K562 (cell line): ENCODE results near the gene CBLC. TPM values are rescaled to one million over a fixed set of nuclear protein-coding genes. Genes with fewer than 3 reads are reported as not detected.

ENCODE experiments used
- ATAC-seq: fragments of 200-7000 bp; cut with Tn5 transposase; 3 replicates; pipeline ENCODE4 v1.9.1; 2020; ENCODE audit warnings: moderate library complexity
- BruUV-seq: library from RNA; stranded (reverse); fragments of 400-500 nt; replicated peaks from 2 replicates; lab custom pipeline; 2021; lab: Mats Ljungman, UMichigan
- CTCF ChIA-PET: fragments of 300-600 bp; formaldehyde crosslinking; extraction: SDS; loops from one replicate; lab custom pipeline; 2021; ENCODE audit warnings: low intra/inter-chr PET ratio; lab: Yijun Ruan, JAX
- POLR2A ChIA-PET: fragments of 300-600, 350-650 bp; sonication (Branson Sonifier 250); formaldehyde crosslinking; extraction: SDS; loops from one replicate; lab custom pipeline; 2021; ENCODE audit warnings: antibody characterized with exemption, inconsistent platforms; lab: Yijun Ruan, JAX
- DNase-seq, 4 experiments: peaks; one replicate each; pipeline versions ENCODE4 v3.0.0 to v3.0.0-alpha.2; 2011 to 2018; ENCODE audit warnings: low spot score in 3 of 4, mixed read lengths in 3 of 4; ENCODE audit errors: extremely low read depth in 1 of 4
- FAIRE-seq: peaks from 2 replicates; lab custom pipeline; 2011; peaks lifted over from hg19 to GRCh38; lab: Jason Lieb, UNC
- H2AFZ ChIP-seq: 2 replicates; pipeline ENCODE4 v1.6.0; 2011; ENCODE audit warnings: low read depth, low read length, control low read depth, inconsistent platforms
- H3K27ac ChIP-seq: fragments of 200-600 bp; 3 replicates; pipeline ENCODE4 v1.8.0; 2011; ENCODE audit warnings: low read depth, mild to moderate bottlenecking, control low read depth, inconsistent platforms, low read length, moderate library complexity, mixed read lengths; ENCODE audit errors: extremely low read depth
- H3K27me3 ChIP-seq, 2 experiments: fragments of 300-600 bp in 1 of 2; 2 replicates in 1 of 2; 3 replicates in 1 of 2; pipeline versions ENCODE4 v1.6.0 to v1.8.0; 2011; ENCODE audit warnings: inconsistent platforms in 2 of 2, low read length in 2 of 2, mild to moderate bottlenecking in 1 of 2, mixed read lengths in 1 of 2, moderate library complexity in 1 of 2; ENCODE audit not compliant: control insufficient read depth in 2 of 2, insufficient read depth in 2 of 2
- H3K36me3 ChIP-seq: fragments of 300-600 bp; 3 replicates; pipeline ENCODE4 v1.8.0; 2011; ENCODE audit warnings: mild to moderate bottlenecking, low read length, inconsistent platforms; ENCODE audit not compliant: control insufficient read depth, insufficient read depth
- H3K4me1 ChIP-seq, 2 experiments: fragments of 200-600 bp in 1 of 2; replicated peaks in 1 of 2; 2 replicates in 1 of 2; 3 replicates in 1 of 2; pipeline versions ENCODE4 v1.5.1 to v1.8.0; 2011; ENCODE audit warnings: inconsistent platforms in 2 of 2, low read length in 2 of 2, mild to moderate bottlenecking in 1 of 2, mixed read lengths in 1 of 2, moderate library complexity in 1 of 2; ENCODE audit not compliant: control insufficient read depth in 2 of 2, insufficient read depth in 2 of 2
- H3K4me2 ChIP-seq: 2 replicates; pipeline ENCODE4 v1.6.1; 2011; ENCODE audit warnings: low read length, control low read depth, inconsistent platforms, mixed read lengths; ENCODE audit not compliant: insufficient read depth
- H3K4me3 ChIP-seq: fragments of 200-600 bp; sonication (generic), shearing (Covaris generic); 2 replicates; pipeline ENCODE4 v1.5.1; 2016; ENCODE audit warnings: control low read depth, inconsistent platforms
- H3K79me2 ChIP-seq: fragments of 200-600 bp; 3 replicates; pipeline ENCODE4 v1.8.0; 2011; ENCODE audit warnings: low read length, inconsistent platforms; ENCODE audit not compliant: control insufficient read depth, insufficient read depth
- H3K9ac ChIP-seq, 2 experiments: 2 replicates each; pipeline versions ENCODE4 v1.6.0 to v1.6.1; 2011; ENCODE audit warnings: low read depth in 2 of 2, low read length in 2 of 2, control low read depth in 1 of 2, inconsistent platforms in 1 of 2, mild to moderate bottlenecking in 1 of 2, mixed read lengths in 1 of 2; ENCODE audit not compliant: insufficient read depth in 1 of 2
- H3K9me1 ChIP-seq: one replicate; pipeline ENCODE4 v1.6.0; 2011; ENCODE audit warnings: inconsistent platforms, mild to moderate bottlenecking, low read length, moderate library complexity; ENCODE audit not compliant: control insufficient read depth, insufficient read depth
- H3K9me3 ChIP-seq: replicated peaks from 2 replicates; pipeline ENCODE4 v1.5.1; 2011; ENCODE audit warnings: low read depth, low read length, inconsistent platforms; ENCODE audit not compliant: control insufficient read depth, insufficient read depth
- H4K20me1 ChIP-seq: replicated peaks from 2 replicates; pipeline ENCODE4 v1.6.1; 2011; ENCODE audit warnings: low read length, inconsistent platforms, mixed read lengths; ENCODE audit not compliant: control insufficient read depth, insufficient read depth
- IRF2 ChIP-seq: sonication (generic); formaldehyde crosslinking; IDR thresholded peaks from 2 replicates; pipeline ENCODE4 v1.8.1; 2022; ENCODE audit warnings: mild to moderate bottlenecking, missing genetic modification reagents
- KDM2B ChIP-seq: fragments of 250-450 bp; sonication (Bioruptor Pico); IDR thresholded peaks from 2 replicates; pipeline ENCODE4 v1.8.0; 2021; ENCODE audit warnings: mild to moderate bottlenecking, moderate library complexity
- NFATC3 ChIP-seq: fragments of 450-650 bp; IDR thresholded peaks from 2 replicates; pipeline ENCODE4 v1.6.1; 2017; ENCODE audit warnings: mild to moderate bottlenecking
- RFX7 ChIP-seq: fragments of 250-450 bp; sonication (Bioruptor Pico); IDR thresholded peaks from 2 replicates; pipeline ENCODE4 v1.5.1; 2021; ENCODE audit warnings: mild to moderate bottlenecking
- ZFP91 ChIP-seq: sonication (generic); formaldehyde crosslinking; IDR thresholded peaks from 2 replicates; pipeline ENCODE4 v1.8.0; 2022; ENCODE audit warnings: mild to moderate bottlenecking, missing genetic modification reagents
- WGBS: fragments of 100-300 bp; shearing (Covaris generic); methylation state at CpG from one replicate; pipeline ENCODE4 v1.1.6; 2016; ENCODE audit warnings: low coverage, mixed read lengths; ENCODE audit not compliant: insufficient coverage; ENCODE audit errors: missing lambda C conversion rate; 5-methylcytosine and 5-hydroxymethylcytosine counted together
- in situ Hi-C: fragments of 300-500 bp; cut with MboI; formaldehyde crosslinking; loops from 4 replicates; pipeline ENCODE4 v1.15.0; 2018; ENCODE audit warnings: inconsistent platforms, mixed read lengths
- intact Hi-C: fragments of 100-400 bp; cut with micrococcal nuclease; formaldehyde crosslinking; loops from 2 replicates; pipeline ENCODE4 v1.14.2; 2022
- polyA plus RNA-seq, 8 experiments: library from polyadenylated mRNA; depleted of rRNA in 4 of 8; stranded (reverse) in 5 of 8; unstranded in 3 of 8; fragments of >200 nt; fragmentation: Nextera tagmentation in 2 of 8; fragmentation: Illumina TruSeq in 1 of 8; extraction: Ambion mirVana in 2 of 8; extraction: Trizol in 1 of 8; gene quantifications; 2 replicates each; pipeline versions ENCODE4 v1.2.1 to v1.2.3, GENCODE V29; 2011 to 2014; ENCODE audit warnings: inconsistent platforms in 1 of 8, missing spikeins in 1 of 8
- total RNA-seq, 7 experiments: library from RNA; depleted of rRNA in 6 of 7; stranded (reverse); fragments of >200 nt in 6 of 7; fragmentation: Illumina TruSeq in 2 of 7; extraction: Trizol in 2 of 7; gene quantifications; 2 replicates each; pipeline versions ENCODE4 v1.2.1 to v1.2.3, GENCODE V29; 2011 to 2021; ENCODE audit warnings: low replicate concordance in 1 of 7

The CBLC gene
- total and polyA plus RNA-seq, 9 of the 15 experiments (the other 6 are each of a cell fraction or from before 2014, with no cell fraction given): 0.09 TPM; not detected in 8

DNA sequence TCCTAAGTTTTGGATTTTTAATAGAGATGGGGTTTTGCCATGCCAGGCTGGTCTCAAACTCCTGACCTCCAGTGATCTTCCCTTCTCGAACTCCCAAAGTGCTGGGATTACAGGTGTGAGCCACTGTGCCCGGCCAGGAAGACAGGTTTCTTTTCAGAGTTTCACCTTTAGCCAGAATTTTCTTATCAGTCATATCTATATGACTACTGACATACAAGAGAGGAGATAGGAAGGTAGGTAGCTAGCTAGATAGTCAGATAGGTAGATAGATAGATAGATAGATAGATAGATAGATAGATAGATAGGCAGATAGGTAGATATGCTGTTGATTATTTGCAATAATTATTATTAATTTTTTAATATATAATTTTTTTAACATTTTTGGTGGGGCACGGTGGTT is 7.6 kb downstream of the CBLC start (continued):
- no peak for TF ChIP-seq RFX7 (CRISPR knock-in tag)

DNA sequence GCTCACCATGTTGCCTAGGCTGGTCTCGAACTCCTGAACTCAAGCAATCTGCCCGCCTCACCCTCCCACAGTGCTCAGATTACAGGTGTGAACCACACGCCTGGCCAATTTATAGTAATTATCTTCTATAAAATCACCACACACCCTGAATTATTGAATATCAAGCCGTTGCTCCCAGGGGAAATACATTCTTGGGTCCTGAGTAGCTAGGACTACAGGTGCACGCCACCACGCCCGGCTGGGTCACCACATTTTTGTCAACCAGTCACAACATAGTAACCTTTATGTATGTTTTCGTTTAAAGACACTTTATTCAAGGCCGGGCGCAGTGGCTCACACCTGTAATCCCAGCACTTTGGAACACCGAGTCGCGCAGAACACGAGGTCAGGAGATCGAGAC is 8.3 kb downstream of the CBLC start:
- Histone ChIP-seq H3K4me2 (no peak overlapping the region), H3K4me3 (no peak overlapping the region), H3K27ac (no peak overlapping the region), H3K9me3 (no peaks in the 10 kb centered on the region), H3K4me1 (peaks cover 0 to 2% of the 10 kb centered on the region in 2 experiments; a peak in 2 of 5 replicates), H3K9ac (no peak overlapping the region), H3K36me3 (no peaks in the 10 kb centered on the region), H3K79me2 (no peaks in the 10 kb centered on the region), H3K9me1 (no peaks in the 10 kb centered on the region), H4K20me1 (no peaks in the 10 kb centered on the region), H2AFZ (no peak overlapping the region), H3K27me3 (no peaks in the 10 kb centered on the region)
- BruUV-seq: no TSS peak
- DNase-seq (no peak), ATAC-seq (no peak), FAIRE-seq (no peak)
- in situ Hi-C loops: loop anchor here (5.0 kb wide), 1 partner anchor 56 kb away; no protein-coding TSS in a partner anchor
- ChIA-PET POLR2A (interaction anchor here (0.6 to 1.0 kb wide), 4 partner anchors 12 to 60 kb away, joined by 3 to 4 read pairs (median 3); partner anchors contain the start of gene NECTIN2), CTCF (no interaction called here)
- intact Hi-C loops: no loop called here
- TF ChIP-seq NFATC3 (no peak), ZFP91 (CRISPR knock-in tag) (no peak), IRF2 (no peak), KDM2B (no peak)
- 53% methylated on average over 9 of the region's 15 CpGs for WGBS
